Spleen (tissue), 11 donors: Measurements from ENCODE around the gene DDX3X. TPM values are rescaled to one million over a fixed set of nuclear protein-coding genes. Genes with fewer than 3 reads are reported as not detected.
A peak's percentile ranks its signal among the peaks of the same experiment; 100 is the strongest.

Experiments
- DNase-seq: peaks from one replicate; pipeline ENCODE4 v3.0.0-alpha.2; 2020
- H3K27ac ChIP-seq, 8 donors: fragments of 200-600 bp; sonication (generic) in 7 of 8; 1 replicate in 4 of 8; 2 replicates in 4 of 8; pipeline versions ENCODE4 v1.5.0 to v1.8.0; 2016 to 2021; ENCODE audit warnings: inconsistent platforms in 4 of 8, mild to moderate bottlenecking in 4 of 8, moderate library complexity in 1 of 8
- H3K27me3 ChIP-seq, 7 donors: fragments of 200-600 bp; sonication (generic) in 6 of 7; replicated peaks in 1 of 7; 1 replicate in 4 of 7; 2 replicates in 3 of 7; pipeline versions ENCODE4 v1.5.0 to v1.8.0; 2016 to 2021; ENCODE audit warnings: inconsistent platforms in 3 of 7, mild to moderate bottlenecking in 1 of 7
- H3K36me3 ChIP-seq, 6 donors: fragments of 200-600 bp; sonication (generic) in 5 of 6; 1 replicate in 4 of 6; 2 replicates in 2 of 6; pipeline versions ENCODE4 v1.5.0 to v1.8.0; 2016 to 2021; ENCODE audit warnings: inconsistent platforms in 2 of 6
- H3K4me1 ChIP-seq, 6 donors: fragments of 200-600 bp; sonication (generic) in 5 of 6; 1 replicate in 3 of 6; 2 replicates in 3 of 6; pipeline versions ENCODE4 v1.5.0 to v1.8.0; 2016 to 2021; ENCODE audit warnings: inconsistent platforms in 3 of 6
- H3K4me3 ChIP-seq, 8 donors: fragments of 200-600 bp; sonication (generic) in 7 of 8; 1 replicate in 4 of 8; 2 replicates in 4 of 8; pipeline versions ENCODE4 v1.5.0 to v1.8.0; 2016 to 2021; ENCODE audit warnings: inconsistent platforms in 4 of 8, mild to moderate bottlenecking in 4 of 8, moderate library complexity in 2 of 8
- H3K9me3 ChIP-seq, 8 donors: fragments of 200-600 bp; sonication (generic) in 7 of 8; 1 replicate in 4 of 8; 2 replicates in 4 of 8; pipeline versions ENCODE4 v1.5.0 to v1.8.0; 2016 to 2021; ENCODE audit warnings: inconsistent platforms in 4 of 8
- POLR2A ChIP-seq, 3 donors: fragments of 450-650 bp; IDR thresholded peaks; one replicate each; pipeline ENCODE4 v1.5.1; 2017; ENCODE audit warnings: antibody characterized with exemption in 3 of 3, mild to moderate bottlenecking in 1 of 3
- POLR2AphosphoS5 ChIP-seq, 3 donors: sonication (generic); formaldehyde crosslinking; IDR thresholded peaks; one replicate each; pipeline ENCODE4 v1.5.1; 2017; ENCODE audit warnings: antibody characterized with exemption in 3 of 3
- WGBS, 5 donors: extraction: QIAGEN DNeasy Blood & Tissue Kit in 3 of 5; methylation state at CpG; one replicate each; pipeline versions ENCODE4 v1.1.5 to v1.1.7; 2013 to 2018; 5-methylcytosine and 5-hydroxymethylcytosine counted together
- intact Hi-C: fragments of 100-400 bp; cut with DNase I; formaldehyde crosslinking; loops from one replicate; pipeline ENCODE4 v1.15.0; 2023; ENCODE audit warnings: low total_unique reads
- polyA plus RNA-seq, 3 donors: library from polyadenylated mRNA; stranded (reverse); fragments of 200-250 nt; gene quantifications; one replicate each; pipeline ENCODE4 v1.2.1, GENCODE V29; 2013
- total RNA-seq, 7 donors: library from RNA; depleted of rRNA in 3 of 7; stranded (reverse); fragments of >200 nt in 3 of 7; fragmentation: NEBNext Ultra II Directional in 4 of 7; extraction: Animal tissue kit (Norgen Biotek cat#: 25700) in 4 of 7; gene quantifications; one replicate each; pipeline versions ENCODE4 v1.1.0 to v1.2.1, GENCODE V29; 2016 to 2021
- TF ChIP-seq, protein P1 (sequence below), 11 experiments: fragments of 200-600 bp in 7 of 11; fragments of 450-650 bp in 4 of 11; sonication (generic) in 4 of 11; IDR thresholded peaks in 8 of 11; conservative IDR thresholded peaks in 3 of 11; 1 replicate in 7 of 11; 2 replicates in 4 of 11; pipeline versions ENCODE4 v1.4.0 to v1.8.0; 2016 to 2021; ENCODE audit warnings: antibody characterized with exemption in 11 of 11, inconsistent platforms in 4 of 11, mild to moderate bottlenecking in 1 of 11
- donor health status: healthy with polysubstance abuse.
- donor health status: DM: no; HTN: no; CAD: no; lungs with moderate emphysema.
- donor health status: DM: no; HTN: no; CAD: no.
- donor health status: Bipolar disorder and iron deficiency.
- donor health status: healthy.
- donor health status: DM: no; HTN: no; CAD: no.
- donor health status: DM: yes; HTN: yes; CAD: no.

The DDX3X gene
- total and polyA plus RNA-seq, 10 donors: 43.8 to 448 (median 328) TPM

DNA sequence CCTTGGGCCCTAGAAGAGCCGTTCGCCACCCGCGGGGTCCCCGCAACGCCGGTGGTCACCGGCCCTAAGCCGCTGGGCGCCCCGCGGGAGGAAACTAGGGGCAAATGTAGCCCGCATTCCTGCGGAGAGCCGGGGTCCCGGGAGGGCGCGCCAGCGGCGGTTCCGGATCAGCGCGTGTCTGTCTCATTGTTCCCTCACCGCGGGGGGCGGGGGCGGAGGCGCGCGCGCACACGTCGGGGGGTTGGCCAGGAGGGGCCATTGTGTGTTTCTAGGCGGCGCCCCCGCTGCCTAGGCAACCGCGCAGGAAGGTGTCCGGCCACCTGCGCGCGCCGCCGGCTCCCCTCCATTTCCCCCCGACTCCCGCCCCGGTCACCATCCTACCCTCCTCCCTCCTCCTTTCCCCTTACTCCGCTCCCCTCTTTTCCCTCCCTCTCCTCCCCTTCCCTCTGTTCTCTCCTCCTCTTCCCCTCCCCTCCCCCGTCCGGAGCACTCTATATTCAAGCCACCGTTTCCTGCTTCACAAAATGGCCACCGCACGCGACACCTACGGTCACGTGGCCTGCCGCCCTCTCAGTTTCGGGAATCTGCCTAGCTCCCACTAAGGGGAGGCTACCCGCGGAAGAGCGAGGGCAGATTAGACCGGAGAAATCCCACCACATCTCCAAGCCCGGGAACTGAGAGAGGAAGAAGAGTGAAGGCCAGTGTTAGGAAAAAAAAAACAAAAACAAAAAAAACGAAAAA, 789 bp upstream of the DDX3X start:
- Histone ChIP-seq H3K27ac (peak overlapping the region; percentile 99 to 100 (median 100)), H3K9me3 (no peaks in the 10 kb centered on the region), H3K27me3 (no peaks in the 10 kb centered on the region), H3K4me1 (peaks cover 25 to 50% (median 35%) of the 10 kb centered on the region in 6 donors), H3K4me3 (peak overlapping the region; percentile 55 to 96 (median 80)), H3K36me3 (peaks cover 0 to 12% (median 3%) of the 10 kb centered on the region in 6 donors)
- intact Hi-C loops: no loop called here
- 0 to 2% (median 1%) methylated on average over 22 to 64 of the region's 64 CpGs for WGBS, 5 donors
- TF ChIP-seq, protein P1, sequence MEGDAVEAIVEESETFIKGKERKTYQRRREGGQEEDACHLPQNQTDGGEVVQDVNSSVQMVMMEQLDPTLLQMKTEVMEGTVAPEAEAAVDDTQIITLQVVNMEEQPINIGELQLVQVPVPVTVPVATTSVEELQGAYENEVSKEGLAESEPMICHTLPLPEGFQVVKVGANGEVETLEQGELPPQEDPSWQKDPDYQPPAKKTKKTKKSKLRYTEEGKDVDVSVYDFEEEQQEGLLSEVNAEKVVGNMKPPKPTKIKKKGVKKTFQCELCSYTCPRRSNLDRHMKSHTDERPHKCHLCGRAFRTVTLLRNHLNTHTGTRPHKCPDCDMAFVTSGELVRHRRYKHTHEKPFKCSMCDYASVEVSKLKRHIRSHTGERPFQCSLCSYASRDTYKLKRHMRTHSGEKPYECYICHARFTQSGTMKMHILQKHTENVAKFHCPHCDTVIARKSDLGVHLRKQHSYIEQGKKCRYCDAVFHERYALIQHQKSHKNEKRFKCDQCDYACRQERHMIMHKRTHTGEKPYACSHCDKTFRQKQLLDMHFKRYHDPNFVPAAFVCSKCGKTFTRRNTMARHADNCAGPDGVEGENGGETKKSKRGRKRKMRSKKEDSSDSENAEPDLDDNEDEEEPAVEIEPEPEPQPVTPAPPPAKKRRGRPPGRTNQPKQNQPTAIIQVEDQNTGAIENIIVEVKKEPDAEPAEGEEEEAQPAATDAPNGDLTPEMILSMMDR (IDR thresholded peaks at IDR 0.05 in 8 of 11, conservative IDR thresholded peaks at IDR 0.05 in 3 of 11): no peak
- no peak for TF ChIP-seq POLR2A (IDR thresholded peaks at IDR 0.05)
- TF ChIP-seq POLR2AphosphoS5 (IDR thresholded peaks at IDR 0.05): peak; percentile 57 to 91 (median 90)
- peak; percentile 97 for DNase-seq

DNA sequence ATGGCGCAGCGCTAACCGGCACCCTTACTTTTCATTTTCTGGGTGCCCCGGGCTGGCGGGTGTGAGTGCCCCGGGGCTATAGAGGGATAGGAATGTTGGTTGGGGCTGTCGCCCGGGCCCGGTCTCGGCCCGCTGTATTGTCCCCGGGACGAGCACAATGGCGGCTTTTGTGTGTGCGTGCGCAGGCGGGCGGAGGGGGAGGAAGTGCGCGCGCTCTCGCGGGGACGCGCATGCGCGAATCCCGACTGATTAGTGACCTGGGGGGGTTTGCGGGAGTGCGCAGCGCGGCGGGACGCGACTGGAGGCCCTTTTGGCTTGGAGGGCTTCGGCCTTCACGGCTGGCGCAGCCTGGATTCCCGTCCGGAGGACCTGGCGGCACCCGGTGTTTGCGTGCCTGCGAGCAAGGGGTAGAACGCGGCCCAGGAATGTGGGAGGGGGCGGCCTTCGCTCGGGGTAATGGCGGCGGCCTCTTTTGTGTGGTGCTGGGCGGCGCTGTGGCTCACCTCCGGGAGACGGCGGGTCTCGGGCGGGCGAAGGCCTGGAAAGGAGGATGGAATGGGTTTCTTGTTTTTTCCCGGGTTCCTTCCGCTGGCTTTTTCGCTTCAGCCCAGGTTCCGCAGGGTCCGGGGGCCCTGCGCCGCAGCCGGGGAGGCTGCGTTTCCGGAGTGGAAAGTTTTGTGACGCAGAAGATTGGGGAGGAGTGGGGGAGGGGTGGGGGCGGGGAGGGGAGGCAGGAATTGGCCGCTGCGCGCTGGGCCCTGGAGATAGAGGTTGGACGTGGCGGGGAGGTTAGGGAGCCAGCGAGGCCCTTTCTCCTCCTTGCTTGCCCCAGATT, 618 bp downstream of the DDX3X start:
- Histone ChIP-seq H3K27me3 (no peaks in the 10 kb centered on the region), H3K36me3 (peaks cover 0 to 26% (median 15%) of the 10 kb centered on the region in 6 donors), H3K9me3 (no peaks in the 10 kb centered on the region), H3K4me1 (peaks cover 39 to 64% (median 50%) of the 10 kb centered on the region in 6 donors), H3K27ac (peak overlapping the region; percentile 99 to 100 (median 100)), H3K4me3 (peak overlapping the region; percentile 51 to 96 (median 80))
- WGBS, 5 donors: 0 to 10% (median 1%) methylated on average over 4 to 76 of the region's 77 CpGs
- intact Hi-C loops: no loop called here
- TF ChIP-seq, protein P1 (IDR thresholded peaks at IDR 0.05 in 8 of 11, conservative IDR thresholded peaks at IDR 0.05 in 3 of 11): no peak
- no peak for TF ChIP-seq POLR2A (IDR thresholded peaks at IDR 0.05)
- TF ChIP-seq POLR2AphosphoS5 (IDR thresholded peaks at IDR 0.05): peak; percentile 69 to 89 (median 70)
- DNase-seq: peak; percentile 97

DNA sequence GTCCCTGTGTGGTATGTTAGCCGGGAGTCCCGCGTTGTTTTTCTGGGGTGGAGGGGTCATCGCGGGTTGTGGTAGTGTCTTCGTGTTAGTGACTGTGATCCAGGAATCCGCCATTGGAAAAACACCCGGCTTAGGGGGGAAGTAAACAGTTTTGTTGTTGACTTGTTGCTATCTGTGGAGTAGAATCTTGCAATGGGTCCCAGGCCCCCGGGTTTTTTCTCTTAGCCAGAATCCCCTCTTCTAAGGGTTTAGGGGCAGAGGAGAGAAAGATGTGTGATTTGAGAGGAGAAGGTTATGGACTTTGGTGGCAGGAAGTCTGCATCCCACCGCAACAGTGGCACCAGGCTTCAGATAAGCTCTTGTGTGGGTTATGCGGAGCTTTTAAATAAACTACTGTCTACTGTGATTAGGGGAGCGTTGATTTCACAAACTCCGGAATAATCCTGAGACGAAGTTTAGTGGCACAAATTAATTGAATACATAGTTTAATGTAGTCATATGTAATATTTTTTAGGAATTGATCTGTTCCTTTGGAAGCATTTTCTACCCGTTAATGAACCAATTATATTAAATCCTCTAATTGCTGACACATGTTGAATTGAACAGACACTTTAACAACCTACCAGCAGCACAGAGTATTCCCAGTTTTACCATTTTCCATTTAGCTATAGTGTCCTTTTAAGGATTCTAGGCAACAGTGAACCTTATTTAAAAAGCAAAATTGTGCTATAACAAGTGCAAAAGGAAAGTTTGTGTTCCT, 1.4 kb downstream of the DDX3X start:
- WGBS, 5 donors: 0 to 1% (median 1%) methylated on average over 13 to 15 of the region's 15 CpGs
- Histone ChIP-seq H3K9me3 (no peaks in the 10 kb centered on the region), H3K4me1 (peaks cover 47 to 65% (median 52%) of the 10 kb centered on the region in 6 donors), H3K27me3 (no peaks in the 10 kb centered on the region), H3K27ac (peak overlapping the region; percentile 99 to 100 (median 100)), H3K4me3 (peak overlapping the region; percentile 51 to 96 (median 80)), H3K36me3 (peaks cover 0 to 34% (median 19%) of the 10 kb centered on the region in 6 donors)
- intact Hi-C loops: no loop called here
- DNase-seq: no peak
- TF ChIP-seq, protein P1 (IDR thresholded peaks at IDR 0.05 in 8 of 11, conservative IDR thresholded peaks at IDR 0.05 in 3 of 11): no peak
- TF ChIP-seq POLR2A (IDR thresholded peaks at IDR 0.05) (no peak), POLR2AphosphoS5 (IDR thresholded peaks at IDR 0.05) (no peak)
